ENCODE results near the gene DDX25. TPM values are rescaled to one million over a fixed set of nuclear protein-coding genes. Genes with fewer than 3 reads are reported as not detected.

Gene DDX25
- total and polyA plus RNA-seq, 9 of the 15 experiments (the other 6 are each of a cell fraction or from before 2014, with no cell fraction given) = not detected

GRCh38 chr11:125901872-125902271, 2.4 kb upstream of the DDX25 start:
- peak; percentile 56 for ATAC-seq
- in situ Hi-C loops (cut with MboI) = no loop called here
- H3K4me3 ChIP-seq = peak overlapping the region; percentile 68
- ChIA-PET CTCF (ENCODE audit: low intra/inter-chr PET ratio) (interaction anchor here (0.7 kb wide), 1 partner anchor 143 kb away, joined by 3 read pairs; no protein-coding TSS in a partner anchor), POLR2A (interaction anchor here (1.8 kb wide), 1 partner anchor 15 kb away, joined by 9 read pairs; no protein-coding TSS in a partner anchor)
- H3K9me3 ChIP-seq (replicated peaks; ENCODE audit: control insufficient read depth, insufficient read depth, low read depth, low read length) = no peaks in the 10 kb centered on the region
- peaks cover 42% of the 10 kb centered on the region for H3K79me2 ChIP-seq (ENCODE audit: control insufficient read depth, insufficient read depth, low read length)
- peaks cover 0 to 6% of the 10 kb centered on the region in 2 experiments; a peak in 2 of 5 replicates for H3K4me1 ChIP-seq (replicated peaks in 1 of 2; ENCODE audit: control insufficient read depth in 2 of 2, insufficient read depth in 2 of 2, low read length in 2 of 2)
- peak overlapping the region; percentile 85 to 93; a peak in 3 of 4 replicates for H3K9ac ChIP-seq (ENCODE audit: insufficient read depth in 1 of 2, low read depth in 2 of 2, low read length in 2 of 2)
- 4% methylated on average over 6 of the region's 6 CpGs for WGBS (ENCODE audit: insufficient coverage, low coverage, missing lambda C conversion rate)
- BruUV-seq (replicated peaks) = no TSS peak
- FAIRE-seq = no peak
- peak overlapping the region; percentile 89 for H3K4me2 ChIP-seq (ENCODE audit: insufficient read depth, low read length)
- intact Hi-C loops (cut with micrococcal nuclease) = no loop called here
- H3K9me1 ChIP-seq (ENCODE audit: control insufficient read depth, insufficient read depth, low read length) = no peaks in the 10 kb centered on the region
- H3K27me3 ChIP-seq (ENCODE audit: control insufficient read depth in 2 of 2, insufficient read depth in 2 of 2, low read length in 2 of 2) = peaks cover 6 to 20% of the 10 kb centered on the region in 2 experiments; a peak in 4 of 5 replicates
- peak overlapping the region; percentile 67 for H3K27ac ChIP-seq (ENCODE audit: extremely low read depth, low read depth, low read length)
- no peaks in the 10 kb centered on the region for H4K20me1 ChIP-seq (replicated peaks; ENCODE audit: control insufficient read depth, insufficient read depth, low read length)
- peak overlapping the region; percentile 56 for H2AFZ ChIP-seq (ENCODE audit: low read depth, low read length)
- TF ChIP-seq FOSL1 (tag; conservative IDR thresholded peaks at IDR 0.05) (no peak), E2F6 (IDR thresholded peaks at IDR 0.05; ENCODE audit: borderline replicate concordance in 1 of 2, extremely low read depth in 1 of 2, insufficient read depth in 1 of 2, insufficient read length in 1 of 2, low read depth in 1 of 2, low read length in 1 of 2, poor library complexity in 1 of 2, severe bottlenecking in 1 of 2) (peak in 1 of 2 experiments; percentile 16), MAZ (CRISPR knock-in tag; conservative IDR thresholded peaks at IDR 0.05 in 1 of 2, IDR thresholded peaks at IDR 0.05 in 1 of 2) (no peak), DPF2 (IDR thresholded peaks at IDR 0.05) (no peak), U2AF2 (optimal IDR thresholded peaks at IDR 0.05; ENCODE audit: low read depth, low read length) (no peak), RBM14 (IDR thresholded peaks at IDR 0.05; ENCODE audit: borderline replicate concordance, insufficient read depth, low read depth, low read length) (no peak), RNF2 (IDR thresholded peaks at IDR 0.05) (no peak), ZNF24 (IDR thresholded peaks at IDR 0.05) (no peak)
- H3K36me3 ChIP-seq (ENCODE audit: control insufficient read depth, insufficient read depth, low read length) = peaks cover 37% of the 10 kb centered on the region
- DNase-seq (ENCODE audit: extremely low read depth in 1 of 4, low spot score in 3 of 4) = no peak

Measured in K562 (cell line).